Stimulated activated CD8-positive, alpha-beta memory T cell treated with anti-CD3 and anti-CD28 coated beads, Interleukin-12 subunit alpha, Interleukin-12 subunit beta, amount 100 ng/mL, for 1 hour (primary cell): Measurements from ENCODE around the gene HBA1.
"Not testable (repeated sequence)": the region's sequence is repeated elsewhere in the genome, so short reads cannot be mapped to it uniquely, and the experiment has no call there.

Source experiments
- DNase-seq: peaks from one replicate; pipeline ENCODE4 v3.0.0-alpha.2; 2020; ENCODE audit warnings: low read depth

HBA1 gene

DNA sequence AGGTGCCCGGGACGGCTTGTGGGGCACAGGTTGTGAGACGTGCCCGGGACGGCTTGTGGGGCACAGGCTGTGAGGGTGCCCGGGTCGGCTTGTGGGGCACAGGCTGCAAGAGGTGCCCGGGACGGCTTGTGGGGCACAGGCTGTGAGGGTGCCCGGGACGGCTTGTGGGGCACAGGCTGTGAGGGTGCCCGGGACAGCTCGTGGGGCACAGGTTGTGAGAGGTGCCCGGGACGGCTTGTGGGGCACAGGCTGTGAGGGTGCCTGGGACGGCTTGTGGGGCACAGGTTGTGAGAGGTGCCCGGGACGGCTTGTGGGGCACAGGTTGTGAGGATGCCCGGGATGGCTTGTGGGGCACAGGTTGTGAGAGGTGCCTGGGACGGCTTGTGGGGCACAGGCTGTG is 16.2 kb upstream of the HBA1 start:
- not testable (repeated sequence) for DNase-seq

DNA sequence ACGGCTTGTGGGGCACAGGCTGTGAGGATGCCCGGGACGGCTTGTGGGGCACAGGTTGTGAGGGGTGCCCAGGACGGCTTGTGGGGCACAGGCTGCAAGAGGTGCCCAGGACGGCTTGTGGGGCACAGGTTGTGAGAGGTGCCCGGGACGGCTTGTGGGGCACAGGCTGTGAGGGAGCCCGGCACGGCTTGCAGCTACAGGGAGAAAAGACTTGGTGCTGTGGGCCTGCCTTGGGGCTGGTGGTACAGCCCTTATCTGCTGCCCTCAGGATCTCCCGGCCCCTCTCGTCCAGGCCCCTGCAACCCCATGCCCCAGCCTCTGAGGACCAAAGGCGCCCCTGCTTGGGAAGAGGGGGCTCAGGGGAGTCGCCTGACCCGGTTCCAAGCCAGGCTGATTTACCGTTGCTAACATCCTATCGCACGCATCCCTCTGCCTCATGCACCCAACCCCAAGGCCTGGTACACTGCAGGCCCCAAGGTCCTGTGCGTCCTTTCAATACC is 15.7 kb upstream of the HBA1 start:
- DNase-seq, result no peak

DNA sequence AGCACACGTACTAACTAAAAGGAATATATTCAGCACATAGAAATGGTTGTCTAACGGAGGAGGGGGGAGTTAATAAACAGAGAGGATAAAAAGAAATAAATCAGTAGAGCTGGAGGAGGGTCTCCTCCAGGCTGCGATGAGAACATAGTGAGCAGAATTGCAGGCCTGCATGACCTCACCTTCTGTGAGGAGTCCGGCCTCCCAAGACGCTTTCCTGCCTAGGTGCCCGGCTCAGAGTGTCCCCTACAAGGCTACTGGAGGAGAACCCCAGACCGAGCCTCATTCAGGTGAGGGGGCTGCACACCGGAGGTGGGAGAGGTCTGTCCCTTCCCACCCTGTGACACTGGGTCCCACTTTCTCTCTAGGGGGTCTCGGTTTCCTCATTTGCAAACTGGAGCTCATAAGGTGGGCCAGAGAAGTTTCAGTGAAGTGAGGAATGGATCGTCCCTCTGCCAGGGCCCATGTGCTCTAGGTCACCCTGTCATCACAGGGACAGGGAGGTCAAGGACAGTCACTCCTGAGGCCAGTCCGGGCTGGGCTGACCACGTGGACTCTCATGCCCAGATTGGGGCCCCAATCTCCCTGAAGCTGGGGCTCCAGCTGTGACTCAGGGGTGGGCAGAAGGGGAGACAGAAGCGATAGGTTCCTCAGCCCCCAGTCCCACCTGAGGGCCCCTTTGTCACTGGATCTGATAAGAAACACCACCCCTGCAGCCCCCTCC is 14.0 kb upstream of the HBA1 start:
- DNase-seq, result no peak

DNA sequence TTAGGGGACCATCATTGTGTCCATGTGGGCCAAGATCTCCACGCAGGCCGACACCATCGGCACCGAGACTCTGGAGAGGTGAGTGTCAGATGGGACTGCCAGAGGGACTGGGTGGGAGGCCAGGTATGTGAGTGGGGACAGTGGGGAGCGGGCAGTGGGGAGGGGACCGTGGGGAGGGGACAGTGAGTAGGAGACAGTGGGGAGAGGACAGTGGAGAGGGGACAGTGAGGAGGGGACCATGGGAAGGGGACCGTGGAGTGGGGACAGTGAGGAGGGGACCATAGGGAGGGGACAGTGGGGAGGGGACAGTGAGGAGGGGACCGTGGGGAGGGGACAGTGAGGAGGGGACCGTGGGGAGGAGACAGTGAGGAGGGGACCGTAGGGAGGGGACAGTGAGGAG is 13.3 kb upstream of the HBA1 start:
- not testable (repeated sequence) for DNase-seq

DNA sequence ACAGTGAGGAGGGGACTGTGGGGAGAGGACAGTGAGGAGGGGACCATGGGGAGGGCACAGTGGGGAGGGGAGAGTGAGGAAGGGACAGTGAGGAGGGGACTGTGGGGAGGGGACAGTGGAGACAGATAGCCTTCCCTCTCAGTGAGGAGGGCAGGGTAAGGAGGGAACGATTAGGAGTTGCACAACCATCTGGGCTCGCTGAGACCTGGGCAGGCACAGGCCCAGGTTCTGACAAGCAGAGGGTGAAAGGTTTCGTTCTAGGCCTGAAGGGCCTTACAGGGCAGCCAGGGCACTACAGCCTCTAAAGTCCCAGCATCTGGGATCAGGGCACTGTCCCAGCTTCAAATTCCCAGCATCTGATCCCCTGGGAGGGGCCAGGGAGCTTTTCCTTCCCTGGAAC is 12.8 kb upstream of the HBA1 start:
- DNase-seq, result not testable (repeated sequence)

DNA sequence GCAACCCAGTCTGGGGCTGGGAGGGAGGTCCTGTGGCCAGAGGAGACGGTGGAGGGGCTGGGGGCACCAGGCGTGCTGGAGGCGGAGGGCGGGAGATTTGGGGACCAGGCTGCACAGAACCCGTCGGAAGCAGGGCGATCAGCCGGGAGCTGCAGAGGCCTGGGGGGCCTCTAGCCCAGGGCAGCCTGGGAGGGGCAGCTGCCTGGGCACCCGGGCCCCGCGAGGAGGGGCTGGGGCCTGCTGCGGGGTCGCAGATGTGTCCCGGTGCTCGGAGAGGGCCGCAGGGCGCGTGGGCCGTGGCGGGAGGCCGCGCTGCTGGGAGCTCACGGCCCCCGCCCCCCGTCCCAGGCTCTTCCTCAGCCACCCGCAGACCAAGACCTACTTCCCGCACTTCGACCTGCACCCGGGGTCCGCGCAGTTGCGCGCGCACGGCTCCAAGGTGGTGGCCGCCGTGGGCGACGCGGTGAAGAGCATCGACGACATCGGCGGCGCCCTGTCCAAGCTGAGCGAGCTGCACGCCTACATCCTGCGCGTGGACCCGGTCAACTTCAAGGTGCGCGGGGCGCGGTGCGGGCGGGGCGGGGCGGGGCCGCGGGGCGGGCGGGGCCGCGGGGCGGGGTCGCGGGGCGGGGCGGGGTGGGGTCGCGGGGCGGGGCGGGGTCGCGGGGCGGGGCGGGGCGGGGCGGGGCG is 12.2 kb upstream of the HBA1 start:
- not testable (repeated sequence) for DNase-seq

DNA sequence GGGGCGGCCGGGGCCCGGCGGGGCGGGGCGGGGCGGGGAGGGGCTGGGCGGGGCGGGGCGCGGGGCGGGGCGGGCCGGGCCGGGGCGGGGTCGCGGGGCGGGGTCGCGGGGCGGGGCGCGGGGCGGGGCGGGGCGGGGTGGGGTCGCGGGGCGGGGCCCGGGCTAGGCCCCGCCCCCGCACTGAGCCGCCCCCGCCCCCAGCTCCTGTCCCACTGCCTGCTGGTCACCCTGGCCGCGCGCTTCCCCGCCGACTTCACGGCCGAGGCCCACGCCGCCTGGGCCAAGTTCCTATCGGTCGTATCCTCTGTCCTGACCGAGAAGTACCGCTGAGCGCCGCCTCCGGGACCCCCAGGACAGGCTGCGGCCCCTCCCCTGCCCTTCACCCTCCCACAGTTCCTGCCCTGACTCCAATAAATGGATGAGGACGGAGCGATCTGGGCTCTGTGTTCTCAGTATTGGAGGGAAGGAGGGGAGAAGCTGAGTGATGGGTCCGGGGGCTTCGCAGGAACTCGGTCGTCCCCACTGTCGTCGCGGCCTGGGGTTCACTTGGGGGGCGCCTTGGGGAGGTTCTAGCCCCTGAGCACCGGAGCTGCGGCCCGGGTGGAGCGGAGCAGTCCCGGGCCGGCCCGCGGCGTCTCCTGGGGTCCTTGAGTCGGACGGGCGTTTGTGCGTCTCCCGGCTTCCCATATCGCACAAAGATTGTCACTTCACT is 11.5 kb upstream of the HBA1 start:
- DNase-seq, result no peak

DNA sequence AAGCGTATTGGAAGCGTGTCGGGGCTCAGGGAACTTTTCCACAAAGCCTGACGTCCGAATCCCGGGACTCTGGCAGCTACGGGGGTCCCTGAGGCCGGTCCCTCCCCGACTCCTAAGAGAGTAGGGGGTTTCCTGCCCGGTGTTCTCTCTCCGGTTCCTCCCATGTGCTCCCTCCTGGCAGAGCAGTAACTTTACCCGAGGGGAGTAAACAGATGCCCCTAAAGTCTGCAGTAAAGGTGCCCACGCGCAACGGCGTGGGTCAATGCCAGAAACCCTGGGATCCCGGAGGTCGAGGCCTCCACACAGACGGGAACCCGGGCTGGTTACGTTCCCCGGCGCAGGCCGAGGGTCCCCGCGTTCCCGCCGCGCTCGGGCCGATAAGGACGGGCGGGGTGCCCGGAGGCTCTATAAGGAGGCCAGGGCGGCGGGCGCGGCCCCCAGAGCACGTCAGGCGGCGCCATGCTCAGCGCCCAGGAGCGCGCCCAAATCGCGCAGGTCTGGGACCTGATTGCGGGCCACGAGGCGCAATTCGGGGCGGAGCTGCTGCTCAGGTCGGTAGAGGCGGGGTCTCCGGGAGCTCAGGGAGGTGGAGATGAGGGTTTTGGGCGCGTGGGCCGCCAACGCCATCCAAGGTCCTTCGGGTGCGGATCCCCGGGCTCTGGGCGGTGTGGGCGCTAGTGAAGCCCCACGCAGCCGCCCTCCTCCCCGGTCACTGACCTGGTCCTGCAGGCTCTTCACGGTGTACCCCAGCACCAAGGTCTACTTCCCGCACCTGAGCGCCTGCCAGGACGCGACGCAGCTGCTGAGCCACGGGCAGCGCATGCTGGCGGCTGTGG is 10.7 kb upstream of the HBA1 start, which contains the start of gene HBM:
TSS of gene HBM (plus strand) at position 440 of the 836 bp plus-strand sequence. CDS start at position 460, 20 bp downstream.
- DNase-seq, result no peak

DNA sequence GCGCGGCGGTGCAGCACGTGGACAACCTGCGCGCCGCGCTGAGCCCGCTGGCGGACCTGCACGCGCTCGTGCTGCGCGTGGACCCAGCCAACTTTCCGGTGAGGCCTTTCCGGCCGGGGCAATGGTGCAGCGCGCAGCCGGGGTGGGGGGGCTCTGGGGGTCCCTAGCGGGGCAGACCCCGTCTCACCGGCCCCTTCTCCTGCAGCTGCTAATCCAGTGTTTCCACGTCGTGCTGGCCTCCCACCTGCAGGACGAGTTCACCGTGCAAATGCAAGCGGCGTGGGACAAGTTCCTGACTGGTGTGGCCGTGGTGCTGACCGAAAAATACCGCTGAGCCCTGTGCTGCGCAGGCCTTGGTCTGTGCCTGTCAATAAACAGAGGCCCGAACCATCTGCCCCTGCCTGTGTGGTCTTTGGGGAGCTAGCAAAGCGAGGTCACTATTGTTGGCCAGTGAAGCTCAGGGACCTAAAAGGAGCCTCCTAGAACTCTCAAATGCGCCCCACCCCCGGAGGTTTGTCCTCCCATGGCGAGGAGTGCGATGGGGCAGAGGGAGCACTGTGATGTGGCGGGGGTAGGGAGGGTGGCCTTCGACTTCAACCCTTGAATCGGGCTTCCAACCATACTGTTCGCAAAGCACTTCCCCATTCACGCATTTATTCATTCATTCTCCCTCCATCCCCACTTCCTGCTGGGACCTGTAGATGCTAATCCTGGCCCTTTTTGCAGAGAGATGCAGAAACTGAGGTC is 9.9 kb upstream of the HBA1 start:
- no peak for DNase-seq

DNA sequence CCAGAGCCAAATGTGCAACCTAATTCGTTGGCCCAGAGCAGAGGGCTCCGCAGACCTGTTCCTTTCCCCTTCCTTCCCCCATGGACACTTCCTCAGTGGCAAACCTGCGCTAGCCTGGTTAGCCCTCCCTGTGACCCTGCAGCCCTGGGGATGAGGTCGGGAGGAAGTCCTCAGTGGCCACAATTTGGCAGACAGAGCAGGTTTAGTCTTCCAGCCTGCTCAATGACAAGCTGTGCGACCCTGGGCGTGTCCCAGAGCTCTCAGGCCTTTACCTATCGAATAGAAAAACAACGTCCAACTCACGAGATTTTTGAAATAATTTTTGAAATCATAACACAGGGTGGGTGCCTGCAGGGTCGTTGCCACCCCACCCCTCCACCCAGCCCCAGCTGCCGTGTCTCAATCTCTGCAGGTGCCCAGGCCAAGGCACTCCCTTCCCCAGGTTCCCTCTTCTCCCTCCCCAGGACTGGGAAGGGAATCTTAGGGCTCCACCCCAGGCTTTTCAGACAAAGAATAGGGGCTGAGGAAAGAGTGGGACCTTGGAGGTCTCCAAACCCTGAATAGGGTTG is 9.3 kb upstream of the HBA1 start:
- DNase-seq, result no peak

DNA sequence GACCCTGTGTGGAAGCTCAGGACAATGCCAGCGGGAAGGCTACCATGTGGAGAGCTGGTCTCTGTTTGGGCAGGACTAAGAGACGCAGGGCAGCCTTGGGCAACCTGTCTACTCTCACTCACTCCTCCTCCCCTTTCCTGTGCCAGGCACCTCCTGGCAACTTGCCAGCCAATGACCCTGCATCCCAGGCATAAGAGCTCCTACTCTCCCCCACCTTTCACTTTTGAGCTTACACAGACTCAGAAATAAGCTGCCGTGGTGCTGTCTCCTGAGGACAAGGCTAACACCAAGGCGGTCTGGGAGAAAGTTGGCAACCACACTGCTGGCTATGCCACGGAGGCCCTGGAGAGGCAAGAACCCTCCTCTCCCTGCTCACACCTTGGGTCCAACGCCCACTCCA is 8.1 kb upstream of the HBA1 start:
- no peak for DNase-seq

DNA sequence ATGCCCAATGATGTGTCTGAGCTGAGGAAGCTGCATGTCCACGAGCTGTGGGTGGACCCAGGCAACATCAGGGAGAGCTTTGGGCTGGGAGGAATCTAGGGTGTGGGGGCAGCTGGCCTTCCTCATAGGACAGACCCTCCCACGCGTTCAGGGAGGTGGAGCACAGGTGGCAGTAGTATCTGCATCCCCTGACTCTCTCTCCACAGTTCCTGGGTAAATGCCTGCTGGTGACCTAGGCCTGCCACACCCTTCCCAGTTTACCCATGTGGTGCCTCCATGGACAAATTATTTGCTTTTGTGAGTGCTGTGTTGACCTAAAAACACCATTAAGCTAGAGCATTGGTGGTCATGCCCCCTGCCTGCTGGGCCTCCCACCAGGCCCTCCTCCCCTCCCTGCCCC is 7.5 kb upstream of the HBA1 start:
- DNase-seq, result no peak

DNA sequence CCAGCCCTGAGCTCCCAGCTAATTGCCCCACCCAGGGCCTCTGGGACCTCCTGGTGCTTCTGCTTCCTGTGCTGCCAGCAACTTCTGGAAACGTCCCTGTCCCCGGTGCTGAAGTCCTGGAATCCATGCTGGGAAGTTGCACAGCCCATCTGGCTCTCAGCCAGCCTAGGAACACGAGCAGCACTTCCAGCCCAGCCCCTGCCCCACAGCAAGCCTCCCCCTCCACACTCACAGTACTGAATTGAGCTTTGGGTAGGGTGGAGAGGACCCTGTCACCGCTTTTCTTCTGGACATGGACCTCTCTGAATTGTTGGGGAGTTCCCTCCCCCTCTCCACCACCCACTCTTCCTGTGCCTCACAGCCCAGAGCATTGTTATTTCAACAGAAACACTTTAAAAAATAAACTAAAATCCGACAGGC is 6.4 kb upstream of the HBA1 start:
- not testable (repeated sequence) for DNase-seq

DNA sequence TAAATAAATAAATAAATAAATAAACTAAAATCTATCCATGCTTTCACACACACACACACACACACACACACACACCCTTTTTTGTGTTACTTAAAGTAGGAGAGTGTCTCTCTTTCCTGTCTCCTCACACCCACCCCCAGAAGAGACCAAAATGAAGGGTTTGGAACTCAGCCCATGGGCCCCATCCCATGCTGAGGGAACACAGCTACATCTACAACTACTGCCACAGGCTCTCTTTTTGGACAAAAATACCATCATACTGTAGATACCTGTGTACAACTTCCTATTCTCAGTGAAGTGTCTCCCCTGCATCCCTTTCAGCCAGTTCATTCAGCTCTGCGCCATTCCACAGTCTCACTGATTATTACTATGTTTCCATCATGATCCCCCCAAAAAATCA is 5.7 kb upstream of the HBA1 start:
- DNase-seq, result no peak

DNA sequence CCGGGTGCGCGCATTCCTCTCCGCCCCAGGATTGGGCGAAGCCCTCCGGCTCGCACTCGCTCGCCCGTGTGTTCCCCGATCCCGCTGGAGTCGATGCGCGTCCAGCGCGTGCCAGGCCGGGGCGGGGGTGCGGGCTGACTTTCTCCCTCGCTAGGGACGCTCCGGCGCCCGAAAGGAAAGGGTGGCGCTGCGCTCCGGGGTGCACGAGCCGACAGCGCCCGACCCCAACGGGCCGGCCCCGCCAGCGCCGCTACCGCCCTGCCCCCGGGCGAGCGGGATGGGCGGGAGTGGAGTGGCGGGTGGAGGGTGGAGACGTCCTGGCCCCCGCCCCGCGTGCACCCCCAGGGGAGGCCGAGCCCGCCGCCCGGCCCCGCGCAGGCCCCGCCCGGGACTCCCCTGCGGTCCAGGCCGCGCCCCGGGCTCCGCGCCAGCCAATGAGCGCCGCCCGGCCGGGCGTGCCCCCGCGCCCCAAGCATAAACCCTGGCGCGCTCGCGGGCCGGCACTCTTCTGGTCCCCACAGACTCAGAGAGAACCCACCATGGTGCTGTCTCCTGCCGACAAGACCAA is 4.0 kb upstream of the HBA1 start, which contains the start of gene HBA2:
TSS of gene HBA2 (plus strand) at position 503 of the 568 bp plus-strand sequence. CDS start at position 540, 37 bp downstream.
- not testable (repeated sequence) for DNase-seq

DNA sequence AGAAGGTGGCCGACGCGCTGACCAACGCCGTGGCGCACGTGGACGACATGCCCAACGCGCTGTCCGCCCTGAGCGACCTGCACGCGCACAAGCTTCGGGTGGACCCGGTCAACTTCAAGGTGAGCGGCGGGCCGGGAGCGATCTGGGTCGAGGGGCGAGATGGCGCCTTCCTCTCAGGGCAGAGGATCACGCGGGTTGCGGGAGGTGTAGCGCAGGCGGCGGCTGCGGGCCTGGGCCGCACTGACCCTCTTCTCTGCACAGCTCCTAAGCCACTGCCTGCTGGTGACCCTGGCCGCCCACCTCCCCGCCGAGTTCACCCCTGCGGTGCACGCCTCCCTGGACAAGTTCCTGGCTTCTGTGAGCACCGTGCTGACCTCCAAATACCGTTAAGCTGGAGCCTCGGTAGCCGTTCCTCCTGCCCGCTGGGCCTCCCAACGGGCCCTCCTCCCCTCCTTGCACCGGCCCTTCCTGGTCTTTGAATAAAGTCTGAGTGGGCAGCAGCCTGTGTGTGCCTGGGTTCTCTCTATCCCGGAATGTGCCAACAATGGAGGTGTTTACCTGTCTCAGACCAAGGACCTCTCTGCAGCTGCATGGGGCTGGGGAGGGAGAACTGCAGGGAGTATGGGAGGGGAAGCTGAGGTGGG is 3.1 kb upstream of the HBA1 start:
- DNase-seq, result not testable (repeated sequence)

DNA sequence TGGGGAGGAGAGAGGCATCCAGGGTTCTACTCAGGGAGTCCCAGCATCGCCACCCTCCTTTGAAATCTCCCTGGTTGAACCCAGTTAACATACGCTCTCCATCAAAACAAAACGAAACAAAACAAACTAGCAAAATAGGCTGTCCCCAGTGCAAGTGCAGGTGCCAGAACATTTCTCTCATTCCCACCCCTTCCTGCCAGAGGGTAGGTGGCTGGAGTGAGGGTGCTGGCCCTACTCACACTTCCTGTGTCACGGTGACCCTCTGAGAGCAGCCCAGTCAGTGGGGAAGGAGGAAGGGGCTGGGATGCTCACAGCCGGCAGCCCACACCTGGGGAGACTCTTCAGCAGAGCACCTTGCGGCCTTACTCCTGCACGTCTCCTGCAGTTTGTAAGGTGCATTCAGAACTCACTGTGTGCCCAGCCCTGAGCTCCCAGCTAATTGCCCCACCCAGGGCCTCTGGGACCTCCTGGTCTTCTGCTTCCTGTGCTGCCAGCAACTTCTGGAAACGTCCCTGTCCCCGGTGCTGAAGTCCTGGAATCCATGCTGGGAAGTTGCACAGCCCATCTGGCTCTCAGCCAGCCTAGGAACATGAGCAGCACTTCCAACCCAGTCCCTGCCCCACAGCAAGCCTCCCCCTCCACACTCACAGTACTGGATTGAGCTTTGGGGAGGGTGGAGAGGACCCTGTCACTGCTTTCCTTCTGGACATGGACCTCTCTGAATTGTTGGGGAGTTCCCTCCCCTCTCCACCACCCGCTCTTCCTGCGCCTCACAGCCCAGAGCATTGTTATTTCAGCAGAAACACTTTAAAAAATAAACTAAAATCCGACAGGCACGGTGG is 2.3 kb upstream of the HBA1 start:
- not testable (repeated sequence) for DNase-seq

DNA sequence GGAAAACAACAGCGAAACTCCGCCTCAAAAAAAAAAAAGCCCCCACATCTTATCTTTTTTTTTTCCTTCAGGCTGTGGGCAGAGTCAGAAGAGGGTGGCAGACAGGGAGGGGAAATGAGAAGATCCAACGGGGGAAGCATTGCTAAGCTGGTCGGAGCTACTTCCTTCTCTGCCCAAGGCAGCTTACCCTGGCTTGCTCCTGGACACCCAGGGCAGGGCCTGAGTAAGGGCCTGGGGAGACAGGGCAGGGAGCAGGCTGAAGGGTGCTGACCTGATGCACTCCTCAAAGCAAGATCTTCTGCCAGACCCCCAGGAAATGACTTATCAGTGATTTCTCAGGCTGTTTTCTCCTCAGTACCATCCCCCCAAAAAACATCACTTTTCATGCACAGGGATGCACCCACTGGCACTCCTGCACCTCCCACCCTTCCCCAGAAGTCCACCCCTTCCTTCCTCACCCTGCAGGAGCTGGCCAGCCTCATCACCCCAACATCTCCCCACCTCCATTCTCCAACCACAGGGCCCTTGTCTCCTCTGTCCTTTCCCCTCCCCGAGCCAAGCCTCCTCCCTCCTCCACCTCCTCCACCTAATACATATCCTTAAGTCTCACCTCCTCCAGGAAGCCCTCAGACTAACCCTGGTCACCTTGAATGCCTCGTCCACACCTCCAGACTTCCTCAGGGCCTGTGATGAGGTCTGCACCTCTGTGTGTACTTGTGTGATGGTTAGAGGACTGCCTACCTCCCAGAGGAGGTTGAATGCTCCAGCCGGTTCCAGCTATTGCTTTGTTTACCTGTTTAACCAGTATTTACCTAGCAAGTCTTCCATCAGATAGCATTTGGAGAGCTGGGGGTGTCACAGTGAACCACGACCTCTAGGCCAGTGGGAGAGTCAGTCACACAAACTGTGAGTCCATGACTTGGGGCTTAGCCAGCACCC is 1.2 kb upstream of the HBA1 start:
- DNase-seq, result no peak
